ENCODE data around the gene PRKG1.

Gene PRKG1

GRCh38 chr10:52100011-52100547 is 1025.8 kb downstream of the PRKG1 start:
- DNase-seq, result no peak

- DNase-seq, result no peak
Observed at GRCh38 chr10:52105301-52105700, 1031.0 kb downstream of the PRKG1 start.

DNA sequence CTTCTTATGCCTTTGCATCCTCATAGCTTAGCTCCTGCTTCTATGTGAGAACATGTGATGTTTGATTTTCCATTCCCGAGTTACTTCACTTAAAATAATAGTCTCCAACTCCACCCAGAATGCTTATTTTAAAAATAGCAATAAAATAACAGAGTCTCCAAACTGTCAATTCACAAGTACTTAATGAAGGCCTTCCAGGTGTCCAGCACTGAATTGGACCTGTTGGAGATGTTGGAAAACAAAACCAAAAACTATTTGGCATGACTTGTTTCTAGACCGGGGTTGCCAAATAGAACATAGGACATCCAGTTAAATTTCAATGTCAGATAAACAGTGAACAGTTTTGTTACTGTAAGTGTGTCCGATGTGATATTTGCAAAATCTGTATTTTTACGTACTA is 1031.7 kb downstream of the PRKG1 start:
- no peak for DNase-seq

DNA sequence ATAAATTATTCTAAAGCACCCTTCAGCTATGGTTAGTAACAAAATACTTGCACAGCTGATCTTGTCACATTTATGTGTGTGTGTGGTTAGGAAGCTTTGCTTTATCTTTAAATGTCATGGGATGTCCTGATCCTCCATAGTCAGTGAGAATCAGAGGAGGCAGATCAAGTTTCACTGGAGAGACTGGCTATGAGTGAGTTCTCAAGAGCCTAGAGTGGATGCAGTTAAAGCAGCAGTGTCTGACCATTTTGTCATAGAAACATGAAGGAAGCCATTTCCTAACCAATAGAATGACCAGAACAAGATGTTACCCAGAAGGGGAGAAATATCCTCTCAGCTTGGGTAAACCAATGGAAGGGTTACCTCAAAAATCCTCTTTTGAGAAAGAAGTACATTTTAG is 1032.6 kb downstream of the PRKG1 start:
- DNase-seq, result no peak

GRCh38 chr10:52108236-52108635 is 1033.9 kb downstream of the PRKG1 start:
- DNase-seq, result no peak

DNA sequence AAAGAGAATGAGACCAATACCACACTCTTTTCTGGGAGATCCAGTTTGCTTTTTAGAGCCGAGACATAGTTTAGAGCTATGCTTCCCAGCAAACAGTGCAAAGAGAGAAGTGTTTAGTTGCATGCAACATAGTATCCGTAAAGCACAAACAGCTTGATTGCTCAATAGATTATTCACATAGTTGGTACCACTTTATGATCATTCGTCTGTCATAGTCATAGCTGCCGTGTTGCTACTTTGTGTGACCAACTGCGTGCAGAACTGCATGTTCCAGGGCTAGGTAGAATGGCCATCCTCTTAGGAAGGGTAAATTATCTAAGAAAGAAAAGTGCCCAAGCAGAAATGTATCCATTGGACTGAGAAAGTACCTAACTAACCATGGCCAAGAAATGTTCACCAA is 1036.3 kb downstream of the PRKG1 start:
- DNase-seq, result no peak

- no peak for DNase-seq
Observed at GRCh38 chr10:52111101-52111891, 1037.0 kb downstream of the PRKG1 start.

- DNase-seq, result no peak
Observed at GRCh38 chr10:52115823-52116222, 1041.5 kb downstream of the PRKG1 start.

DNA sequence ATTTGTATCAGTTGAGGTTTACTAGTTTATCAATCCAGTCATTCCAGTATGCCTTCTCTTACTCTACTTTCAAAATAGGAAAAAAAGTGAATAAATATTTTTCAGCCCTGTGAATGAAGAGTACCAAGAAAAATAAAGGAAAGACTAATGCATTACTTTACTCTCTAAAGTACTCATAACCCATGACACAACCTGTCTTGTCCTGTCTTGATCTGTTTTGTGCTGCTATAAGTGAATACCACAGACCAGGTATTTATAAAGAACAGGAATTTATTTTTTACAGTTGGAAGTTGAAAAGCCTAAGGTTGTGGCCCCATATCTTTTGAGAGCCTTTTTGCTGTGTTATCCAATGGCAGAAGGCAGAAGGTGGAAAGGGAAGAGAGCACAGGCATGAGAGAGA is 1045.2 kb downstream of the PRKG1 start:
- no peak for DNase-seq

GRCh38 chr10:52121688-52122087 is 1047.4 kb downstream of the PRKG1 start:
- DNase-seq, result no peak

DNA sequence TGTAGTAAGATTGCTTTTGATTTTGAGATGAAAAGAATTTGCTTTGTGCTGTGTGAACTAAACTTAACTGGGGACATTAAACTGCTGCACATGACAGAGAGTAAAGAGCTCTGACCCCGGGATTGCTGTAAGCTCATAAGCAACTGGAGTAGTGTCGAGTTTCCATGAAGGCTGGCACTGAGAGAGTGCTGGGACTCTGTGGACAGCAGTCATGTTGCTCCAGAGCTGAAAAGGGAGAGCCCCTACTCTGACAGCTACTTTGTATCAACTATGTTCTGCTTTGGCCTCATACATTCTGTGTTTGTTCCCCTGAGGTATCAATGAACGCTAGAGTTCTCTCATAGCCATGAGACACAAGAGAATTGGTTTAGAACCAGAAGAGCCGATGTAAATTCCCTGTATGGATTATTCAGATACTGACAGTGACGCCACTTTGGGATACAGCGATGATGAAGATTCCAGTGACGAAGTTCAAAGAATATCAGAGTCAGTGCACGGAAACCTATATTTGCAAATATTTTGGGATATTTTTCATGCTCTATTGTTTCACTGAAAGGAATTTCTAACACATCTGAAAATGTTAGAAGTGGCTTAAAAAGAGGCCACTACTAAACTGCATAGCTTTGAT is 1053.9 kb downstream of the PRKG1 start:
- DNase-seq, result no peak

GRCh38 chr10:52129410-52130178 is 1055.3 kb downstream of the PRKG1 start:
- DNase-seq, result no peak

- no peak for DNase-seq
Observed at GRCh38 chr10:52135101-52135500, 1060.8 kb downstream of the PRKG1 start.

DNA sequence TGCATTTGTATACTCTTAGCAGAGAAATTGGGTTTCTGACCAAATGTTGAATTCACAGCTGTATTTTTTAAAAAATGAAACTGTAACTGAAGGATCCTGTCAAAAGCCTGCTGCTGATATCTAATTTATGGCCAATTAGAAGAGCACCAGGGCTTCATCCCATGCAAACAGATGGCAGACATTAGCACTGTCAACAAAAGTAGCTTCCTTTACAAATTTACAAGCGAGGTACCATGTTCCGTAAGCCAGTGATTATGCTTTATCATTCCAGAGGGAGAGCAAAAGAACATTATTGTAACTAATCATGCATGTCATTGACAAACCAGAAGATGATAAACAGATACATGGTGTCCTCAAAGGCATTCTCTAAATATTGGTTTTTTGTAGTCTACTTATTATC is 1062.6 kb downstream of the PRKG1 start:
- DNase-seq, result no peak

- DNase-seq, result no peak
Observed at GRCh38 chr10:52143338-52143737, 1069.1 kb downstream of the PRKG1 start.

DNA sequence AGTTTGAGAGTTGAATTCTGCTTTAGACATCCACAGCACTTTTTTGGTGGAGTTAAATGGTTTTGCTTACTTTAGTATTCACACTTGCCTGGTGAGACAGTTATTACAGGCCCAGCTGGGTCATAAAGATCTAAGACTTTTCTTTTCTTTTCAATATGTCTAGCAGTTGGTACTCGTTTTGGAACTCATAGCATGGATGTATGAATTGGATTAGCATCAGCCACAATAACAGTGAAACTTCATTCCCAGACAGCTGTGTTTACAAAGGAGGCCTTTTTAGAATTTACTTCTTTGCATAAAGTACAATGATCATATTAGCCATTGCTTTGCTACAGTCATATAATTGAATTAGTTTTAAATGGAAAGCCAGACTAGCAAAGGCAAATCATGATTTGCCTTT is 1071.3 kb downstream of the PRKG1 start:
- DNase-seq, result no peak

DNA sequence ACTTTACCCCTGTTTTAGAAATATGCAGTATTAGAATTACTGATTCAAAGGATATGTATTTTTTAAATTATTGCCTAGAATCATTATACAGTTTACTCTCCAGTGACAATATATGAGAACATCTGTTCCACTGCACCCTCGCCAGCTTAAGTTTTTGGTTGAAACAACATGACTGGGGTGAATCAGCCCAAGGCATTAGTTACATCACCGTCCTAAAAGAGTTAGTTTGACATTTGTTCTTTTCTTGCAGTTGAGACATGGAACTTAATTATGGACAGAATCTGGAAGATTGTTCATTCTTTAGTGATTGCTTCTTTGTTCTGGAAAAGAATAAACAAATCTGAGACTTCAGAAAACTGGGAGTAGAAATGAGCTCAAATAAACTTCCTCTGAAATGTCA is 1072.5 kb downstream of the PRKG1 start:
- no peak for DNase-seq

DNA sequence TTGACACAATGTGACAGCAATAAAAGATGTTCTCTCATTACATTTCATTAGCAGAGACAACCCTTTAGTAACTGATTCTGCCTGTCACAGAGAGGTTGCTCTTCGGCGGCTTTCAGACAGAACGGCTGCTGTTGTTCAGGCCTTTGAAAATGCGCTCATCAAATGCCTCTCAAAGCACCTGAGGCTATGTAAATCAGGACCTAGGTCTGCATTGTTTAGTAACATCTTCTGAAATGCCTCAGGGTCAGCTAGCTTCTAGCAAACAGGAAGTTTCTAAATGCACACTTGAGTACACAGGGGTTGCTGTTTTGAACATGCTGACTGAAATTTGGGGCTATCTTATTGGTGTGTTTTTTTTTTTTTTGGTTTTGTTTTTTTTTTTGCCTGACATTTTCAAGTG is 1096.5 kb downstream of the PRKG1 start:
- no peak for DNase-seq

DNA sequence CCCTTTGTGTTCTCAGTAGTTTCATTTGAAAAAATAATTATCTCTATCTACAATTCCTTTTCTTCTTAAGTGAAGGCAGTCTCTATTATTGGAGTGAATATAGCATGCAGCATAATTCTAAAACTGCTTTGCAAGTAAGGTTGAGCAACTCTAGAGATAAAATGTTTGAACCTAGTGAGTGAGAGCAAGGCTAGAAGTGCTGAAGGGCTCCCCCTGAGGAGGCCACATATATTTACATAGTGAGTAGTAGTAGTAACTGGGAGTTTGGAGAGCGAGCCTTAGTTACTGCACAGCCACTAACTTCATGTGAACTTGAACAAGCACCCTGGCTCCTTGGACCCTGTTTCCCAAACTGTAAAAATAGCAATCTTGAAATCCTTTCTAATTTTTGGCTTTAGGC is 1098.3 kb downstream of the PRKG1 start:
- no peak for DNase-seq

DNA sequence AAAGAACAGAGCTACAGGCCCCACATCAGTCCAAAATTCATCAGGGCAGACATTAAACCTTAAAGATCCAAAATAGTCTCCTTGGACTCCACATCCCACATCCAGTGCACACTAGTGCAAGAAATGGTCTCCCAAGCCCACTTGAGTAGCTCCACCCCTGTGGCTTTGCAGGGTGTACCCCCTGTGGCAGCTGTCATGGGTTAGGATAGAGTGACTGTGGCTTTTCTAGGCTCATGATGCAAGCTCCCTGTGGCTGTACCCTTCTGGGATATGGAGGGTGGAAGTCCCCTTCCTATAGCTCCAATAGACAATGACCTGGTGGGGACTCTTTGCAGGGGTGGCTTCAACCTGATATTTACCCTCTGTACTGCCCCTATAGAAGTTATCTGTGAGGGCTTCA is 1111.0 kb downstream of the PRKG1 start:
- DNase-seq, result no peak

GRCh38 chr10:52187521-52188258 is 1113.4 kb downstream of the PRKG1 start:
- DNase-seq, result no peak

GRCh38 chr10:52191049-52191448 is 1116.8 kb downstream of the PRKG1 start:
- no peak for DNase-seq

DNA sequence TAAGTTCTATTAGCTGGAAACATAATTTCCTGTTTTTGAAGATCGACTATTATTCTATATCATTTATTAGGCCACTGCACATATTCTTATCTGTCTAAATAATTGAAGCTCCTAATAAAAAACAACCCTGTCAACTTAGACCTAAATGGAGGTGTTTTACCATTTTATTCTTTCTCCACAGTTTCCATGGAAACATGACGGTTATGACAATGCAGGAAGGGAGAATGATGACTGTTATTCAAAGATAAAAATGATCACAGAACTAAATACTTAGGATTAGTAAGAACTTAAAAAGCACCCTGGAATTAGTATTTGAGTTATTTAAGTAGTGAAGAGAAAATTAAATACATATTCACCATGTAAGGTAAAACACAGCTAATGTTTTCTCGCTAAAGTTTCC is 1119.9 kb downstream of the PRKG1 start:
- DNase-seq, result no peak
